Activated T-helper 1 cell treated with anti-CD3 and anti-CD28 coated beads, Interleukin-12 subunit alpha, Interleukin-12 subunit beta, Interleukin-2, Interleukin-4 antibody, amounts not matched to agents 30 ng/mL and 10 ng/mL and 1 ng/mL, durations not matched to agents 14 hours and 24 hours and 36 hours (primary cell): ENCODE measurements around the gene BLOC1S6. TPM values are rescaled to one million over a fixed set of nuclear protein-coding genes. Genes with fewer than 3 reads are reported as not detected.

Source experiments
- DNase-seq: peaks from one replicate; pipeline ENCODE4 v3.0.0; 2021; ENCODE audit warnings: low spot score
- H3K27ac Mint-ChIP-seq: one replicate; pipeline ENCODE4 v1.8.0; 2021; ENCODE audit warnings: mild to moderate bottlenecking, mixed read lengths
- H3K27me3 Mint-ChIP-seq: one replicate; pipeline ENCODE4 v1.8.0; 2022; ENCODE audit warnings: mild to moderate bottlenecking, moderate library complexity, mixed read lengths; ENCODE audit not compliant: insufficient read depth
- H3K36me3 Mint-ChIP-seq: one replicate; pipeline ENCODE4 v1.8.0; 2021; ENCODE audit warnings: low read depth, mixed read lengths
- H3K4me1 Mint-ChIP-seq: one replicate; pipeline ENCODE4 v1.8.0; 2021; ENCODE audit warnings: low read depth, mixed read lengths
- H3K4me3 Mint-ChIP-seq: one replicate; pipeline ENCODE4 v1.8.0; 2021; ENCODE audit warnings: mild to moderate bottlenecking, moderate library complexity, mixed read lengths
- H3K9me3 Mint-ChIP-seq: one replicate; pipeline ENCODE4 v1.8.0; 2021; ENCODE audit warnings: mixed read lengths
- intact Hi-C: fragments of 100-400 bp; cut with micrococcal nuclease; formaldehyde crosslinking; loops from one replicate; pipeline ENCODE4 v1.15.1; 2024
- total RNA-seq: library from RNA; stranded (reverse); gene quantifications from 2 replicates; pipeline ENCODE4 v1.2.3, GENCODE V29; 2022

Gene BLOC1S6
- total RNA-seq: 50.6 TPM in 2 replicates

DNA sequence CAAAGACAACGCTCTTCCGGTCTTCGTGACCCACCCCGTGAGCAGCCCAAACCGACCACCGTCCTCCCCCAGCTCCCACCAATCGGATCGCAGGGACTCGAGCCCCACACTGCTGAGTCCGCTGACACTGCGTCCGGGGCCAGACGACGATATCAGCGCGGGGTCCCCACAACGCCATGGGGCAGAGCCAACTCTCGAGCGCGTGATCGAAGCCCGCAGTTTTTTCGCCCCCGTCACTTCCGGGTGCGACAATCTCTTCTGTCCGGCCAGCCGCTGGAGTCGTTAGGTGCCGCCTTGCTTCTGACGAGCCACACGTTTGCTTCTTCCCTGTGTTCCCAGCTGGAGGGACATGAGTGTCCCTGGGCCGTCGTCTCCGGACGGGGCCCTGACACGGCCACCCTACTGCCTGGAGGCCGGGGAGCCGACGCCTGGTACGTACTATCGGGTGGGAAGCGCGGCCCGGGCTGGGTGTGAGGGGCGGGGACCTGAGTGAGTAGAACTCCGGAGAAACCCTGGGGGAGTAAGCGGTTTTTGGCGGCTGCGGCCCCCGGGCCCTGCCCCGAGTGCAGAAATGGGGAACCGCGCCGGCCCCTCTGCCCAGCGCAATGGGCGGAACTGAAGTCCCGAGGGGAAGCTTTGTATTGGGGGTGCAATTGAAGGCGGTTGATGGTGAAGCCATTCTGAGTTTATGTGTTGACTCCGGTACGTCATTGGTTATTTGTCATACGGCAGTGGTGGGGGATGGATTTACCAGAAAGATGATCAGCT lies at the start of gene BLOC1S6:
Gene BLOC1S6 (plus strand): TSS at position 285 of the 768 bp plus-strand sequence. CDS start 65 bp downstream, at position 350.
- Mint-ChIP-seq H3K27me3 (no peaks in the 10 kb centered on the region), H3K4me1 (peaks cover 43% of the 10 kb centered on the region), H3K4me3 (peak within 1 kb of the TSS; percentile 100), H3K36me3 (peaks cover 9% of the 10 kb centered on the region), H3K9me3 (no peaks in the 10 kb centered on the region), H3K27ac (peak within 1 kb of the TSS; percentile 100)
- peak; percentile 84 for DNase-seq
- intact Hi-C loops: loop anchor here (1.0 to 10.0 kb wide), 8 partner anchors 26 to 422 kb away; partner anchors contain the start of gene SLC30A4

DNA sequence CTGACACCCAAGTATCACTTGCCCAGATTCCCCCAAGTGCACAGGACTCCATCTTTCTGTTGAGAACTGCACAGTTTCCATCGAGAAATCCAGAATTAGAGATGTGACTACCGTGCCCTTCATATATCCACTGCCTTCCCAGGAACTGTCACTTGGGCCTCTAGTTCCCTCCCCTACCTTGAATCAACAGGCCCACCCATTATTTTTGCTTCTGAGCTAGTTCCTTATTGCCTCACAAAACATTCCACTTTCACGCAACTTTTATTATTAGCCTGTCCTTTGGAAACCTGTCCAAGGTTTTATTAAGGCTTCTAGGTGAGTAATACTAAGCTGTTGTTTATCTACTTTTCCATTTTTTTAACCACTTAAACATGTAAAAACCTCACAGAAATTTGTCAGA lies 47.5 kb upstream of the BLOC1S6 start:
- H3K9me3 Mint-ChIP-seq: no peaks in the 10 kb centered on the region
- no peak overlapping the region for H3K27ac Mint-ChIP-seq
- H3K4me3 Mint-ChIP-seq: no peak overlapping the region
- no peaks in the 10 kb centered on the region for H3K4me1 Mint-ChIP-seq
- intact Hi-C loops: no loop called here
- no peak for DNase-seq
- peaks cover 10% of the 10 kb centered on the region for H3K27me3 Mint-ChIP-seq
- no peaks in the 10 kb centered on the region for H3K36me3 Mint-ChIP-seq

DNA sequence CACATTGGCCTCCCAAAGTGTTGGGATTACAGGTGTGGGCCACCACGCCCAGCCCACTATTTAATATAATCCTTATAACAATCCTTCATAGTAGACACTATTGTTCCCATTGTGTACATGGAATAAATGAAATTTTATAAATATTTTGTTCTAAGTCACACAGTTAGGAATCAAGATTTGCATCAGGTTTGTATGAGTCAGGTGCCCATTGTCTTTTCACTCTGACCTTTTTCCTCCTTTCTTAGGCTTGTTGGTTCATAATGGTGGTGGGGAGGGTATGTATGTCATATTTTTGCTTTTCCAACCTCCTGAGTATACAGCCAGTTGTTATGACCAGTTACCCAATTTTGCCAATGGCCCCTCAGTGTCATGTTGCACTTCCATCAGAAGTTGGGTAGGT lies 46.6 kb upstream of the BLOC1S6 start:
- no peak for DNase-seq
- H3K27me3 Mint-ChIP-seq: peaks cover 11% of the 10 kb centered on the region
- no peak overlapping the region for H3K4me3 Mint-ChIP-seq
- intact Hi-C loops: no loop called here
- H3K4me1 Mint-ChIP-seq: no peaks in the 10 kb centered on the region
- H3K27ac Mint-ChIP-seq: no peak overlapping the region
- H3K9me3 Mint-ChIP-seq: no peaks in the 10 kb centered on the region
- H3K36me3 Mint-ChIP-seq: no peaks in the 10 kb centered on the region

DNA sequence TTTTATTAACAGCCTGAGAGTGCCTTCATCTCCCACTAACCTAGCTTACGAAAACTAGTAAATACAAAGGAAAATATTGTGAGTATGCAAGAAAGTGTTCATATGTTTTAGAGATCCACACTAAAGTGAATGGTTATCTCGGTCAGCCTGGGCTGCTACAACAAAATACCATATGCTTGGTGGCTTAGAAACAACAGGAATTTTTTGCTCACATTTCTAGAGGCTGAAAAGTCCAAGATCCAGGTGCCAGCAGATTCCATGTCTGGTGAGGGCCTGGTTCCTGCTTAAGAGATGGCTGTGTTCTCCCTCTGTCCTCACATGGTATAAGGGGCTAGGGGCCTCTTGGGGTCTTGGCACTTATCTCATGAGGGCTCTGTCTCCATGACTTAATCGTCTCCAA lies 44.1 kb upstream of the BLOC1S6 start:
- intact Hi-C loops: no loop called here
- no peaks in the 10 kb centered on the region for H3K36me3 Mint-ChIP-seq
- no peaks in the 10 kb centered on the region for H3K4me1 Mint-ChIP-seq
- H3K9me3 Mint-ChIP-seq: no peaks in the 10 kb centered on the region
- H3K27ac Mint-ChIP-seq: no peak overlapping the region
- no peak overlapping the region for H3K4me3 Mint-ChIP-seq
- DNase-seq: no peak
- H3K27me3 Mint-ChIP-seq: peaks cover 4% of the 10 kb centered on the region

- Mint-ChIP-seq H3K27me3 (peaks cover 7% of the 10 kb centered on the region), H3K4me3 (no peak overlapping the region), H3K36me3 (no peaks in the 10 kb centered on the region), H3K4me1 (no peaks in the 10 kb centered on the region), H3K9me3 (no peaks in the 10 kb centered on the region), H3K27ac (no peak overlapping the region)
- no peak for DNase-seq
- intact Hi-C loops: no loop called here
Observed at GRCh38 chr15:45544266-45545023, 42.7 kb upstream of the BLOC1S6 start.

DNA sequence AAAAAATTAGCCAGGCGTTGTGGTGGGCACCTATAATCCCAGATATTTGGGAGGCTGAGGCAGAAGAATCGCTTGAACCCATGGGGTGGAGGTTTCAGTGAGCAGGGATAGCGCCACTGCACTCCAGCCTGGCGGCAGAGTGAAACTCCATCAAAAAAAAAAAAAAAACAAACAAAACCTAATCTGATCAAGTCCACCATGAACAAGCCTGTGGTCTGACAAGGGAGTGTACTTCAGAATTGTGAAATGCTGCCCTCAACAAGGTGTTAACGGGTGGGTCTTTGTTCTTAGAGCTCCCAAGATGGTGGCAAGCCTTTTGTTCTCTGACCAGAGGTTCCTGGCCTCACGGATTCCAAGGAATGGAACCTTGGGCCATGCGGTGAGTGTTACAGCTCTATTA lies 40.4 kb upstream of the BLOC1S6 start:
- Mint-ChIP-seq H3K4me3 (no peak overlapping the region), H3K27ac (no peak overlapping the region), H3K4me1 (no peaks in the 10 kb centered on the region), H3K36me3 (no peaks in the 10 kb centered on the region), H3K27me3 (peaks cover 7% of the 10 kb centered on the region), H3K9me3 (no peaks in the 10 kb centered on the region)
- intact Hi-C loops: no loop called here
- no peak for DNase-seq

- Mint-ChIP-seq H3K36me3 (no peaks in the 10 kb centered on the region), H3K4me3 (no peak overlapping the region), H3K9me3 (no peaks in the 10 kb centered on the region), H3K4me1 (no peaks in the 10 kb centered on the region), H3K27me3 (peaks cover 7% of the 10 kb centered on the region), H3K27ac (no peak overlapping the region)
- DNase-seq: no peak
- intact Hi-C loops: no loop called here
Observed at GRCh38 chr15:45548753-45549520, 38.2 kb upstream of the BLOC1S6 start.

DNA sequence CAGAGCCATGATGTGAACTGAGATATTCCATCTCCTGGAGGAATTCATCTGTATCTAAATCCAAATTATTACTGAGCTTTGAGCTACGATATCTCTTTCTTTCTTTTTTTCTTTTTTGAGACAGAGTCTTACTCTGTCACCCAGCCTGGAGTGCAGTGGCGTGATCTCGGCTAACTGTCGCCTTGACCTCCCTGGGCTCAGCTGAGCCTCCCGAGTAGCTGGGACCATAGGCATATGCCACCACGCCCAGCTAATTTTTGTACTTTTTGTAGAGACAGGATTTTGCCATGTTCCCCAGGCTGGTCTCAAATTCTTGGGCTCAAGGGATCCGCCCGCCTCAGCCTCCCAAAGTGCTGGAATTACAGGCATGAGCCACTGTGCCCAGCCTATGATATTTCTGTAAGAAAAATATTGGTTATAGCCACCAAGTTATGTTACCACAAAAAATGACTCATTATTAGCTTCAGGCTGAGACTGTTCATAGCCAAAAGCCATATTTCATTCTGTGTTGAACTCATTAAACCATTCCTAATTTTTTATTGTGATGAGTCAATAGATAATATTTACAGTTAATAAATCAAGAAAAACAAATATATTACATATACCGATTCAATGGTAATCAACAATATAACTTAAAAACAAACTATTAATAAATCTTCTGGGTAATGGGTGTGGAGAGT lies 37.5 kb upstream of the BLOC1S6 start:
- intact Hi-C loops: no loop called here
- no peak overlapping the region for H3K27ac Mint-ChIP-seq
- H3K27me3 Mint-ChIP-seq: peaks cover 5% of the 10 kb centered on the region
- no peaks in the 10 kb centered on the region for H3K9me3 Mint-ChIP-seq
- H3K4me3 Mint-ChIP-seq: no peak overlapping the region
- no peaks in the 10 kb centered on the region for H3K36me3 Mint-ChIP-seq
- DNase-seq: no peak
- no peaks in the 10 kb centered on the region for H3K4me1 Mint-ChIP-seq

DNA sequence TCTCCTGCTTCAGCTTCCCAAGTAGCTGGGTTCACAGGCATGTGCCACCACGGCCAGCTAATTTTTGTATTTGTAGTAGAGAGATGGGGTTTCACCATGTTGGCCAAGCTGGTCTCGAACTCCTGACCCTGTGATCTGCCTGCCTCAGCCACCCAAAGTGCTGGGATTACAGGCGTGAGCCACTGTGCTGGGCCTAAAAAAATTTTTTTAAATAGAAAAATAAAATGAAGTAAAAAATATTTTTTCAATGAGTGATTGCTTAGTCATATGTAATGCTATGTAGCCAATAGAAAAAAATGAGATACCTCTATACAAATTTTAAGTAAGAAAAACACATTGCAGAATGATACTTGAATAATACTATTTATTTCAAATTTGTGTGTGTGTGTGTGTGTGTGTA lies 36.7 kb upstream of the BLOC1S6 start:
- intact Hi-C loops: no loop called here
- Mint-ChIP-seq H3K9me3 (no peaks in the 10 kb centered on the region), H3K27me3 (peaks cover 7% of the 10 kb centered on the region), H3K4me1 (no peaks in the 10 kb centered on the region), H3K27ac (no peak overlapping the region), H3K4me3 (no peak overlapping the region), H3K36me3 (no peaks in the 10 kb centered on the region)
- no peak for DNase-seq

DNA sequence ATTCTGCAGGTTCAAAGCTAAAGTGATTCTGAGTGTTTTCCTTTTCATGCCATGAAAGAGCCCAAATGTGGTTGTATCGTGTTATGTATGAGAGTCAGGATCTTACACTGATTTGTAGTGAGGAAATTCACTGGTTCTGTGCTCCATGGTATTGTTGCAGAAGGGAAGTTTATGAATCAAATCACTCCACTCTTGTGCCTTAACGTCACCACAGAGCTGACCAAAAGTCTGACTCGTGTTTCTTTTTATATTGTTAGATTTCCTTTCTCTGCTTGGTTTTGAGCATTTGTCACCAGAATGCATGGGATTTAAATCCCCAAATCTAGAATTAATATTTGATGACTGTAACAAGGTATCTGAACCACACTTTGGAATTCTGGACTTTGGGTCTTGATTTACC lies 35.5 kb upstream of the BLOC1S6 start:
- no peak for DNase-seq
- no peak overlapping the region for H3K27ac Mint-ChIP-seq
- peaks cover 11% of the 10 kb centered on the region for H3K27me3 Mint-ChIP-seq
- no peaks in the 10 kb centered on the region for H3K9me3 Mint-ChIP-seq
- H3K4me1 Mint-ChIP-seq: no peaks in the 10 kb centered on the region
- no peaks in the 10 kb centered on the region for H3K36me3 Mint-ChIP-seq
- intact Hi-C loops: no loop called here
- no peak overlapping the region for H3K4me3 Mint-ChIP-seq

DNA sequence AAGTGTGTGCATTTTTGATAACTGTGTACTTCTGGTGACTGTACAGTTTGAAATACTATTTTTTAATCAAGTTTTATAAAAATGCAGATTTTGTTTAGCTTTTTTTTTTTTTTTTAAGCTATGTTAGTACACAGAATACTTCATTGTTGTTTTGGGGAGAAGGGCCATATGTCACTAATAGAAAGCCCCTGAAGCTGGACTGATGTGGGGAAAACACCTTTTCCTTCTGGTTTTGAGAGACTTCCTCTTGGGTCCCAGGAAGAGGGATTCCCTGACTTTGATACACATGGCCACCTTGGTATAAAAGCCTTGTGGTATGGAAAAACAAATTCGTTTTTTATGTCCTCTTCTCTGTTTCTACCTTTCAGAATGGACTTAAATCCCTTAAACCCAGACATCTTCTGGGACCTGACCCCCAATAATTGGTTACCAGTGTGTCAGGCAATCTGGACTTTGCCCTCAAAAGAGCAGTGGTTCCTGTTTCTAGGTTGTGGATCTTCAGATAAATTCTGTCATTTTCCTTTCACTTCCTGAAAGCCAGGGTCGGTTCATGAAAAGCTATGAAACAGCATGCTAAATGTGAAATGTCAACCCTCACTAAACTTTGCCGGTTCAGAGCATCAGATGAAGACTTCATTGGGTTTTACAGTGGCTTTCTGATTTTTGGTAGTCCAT lies 31.1 kb upstream of the BLOC1S6 start:
- Mint-ChIP-seq H3K9me3 (no peaks in the 10 kb centered on the region), H3K4me1 (no peaks in the 10 kb centered on the region), H3K36me3 (no peaks in the 10 kb centered on the region), H3K27me3 (peaks cover 21% of the 10 kb centered on the region), H3K27ac (no peak overlapping the region), H3K4me3 (no peak overlapping the region)
- intact Hi-C loops: no loop called here
- no peak for DNase-seq

- no peak for DNase-seq
- no peaks in the 10 kb centered on the region for H3K9me3 Mint-ChIP-seq
- no peak overlapping the region for H3K4me3 Mint-ChIP-seq
- H3K36me3 Mint-ChIP-seq: no peaks in the 10 kb centered on the region
- no peak overlapping the region for H3K27ac Mint-ChIP-seq
- peaks cover 22% of the 10 kb centered on the region for H3K27me3 Mint-ChIP-seq
- no peaks in the 10 kb centered on the region for H3K4me1 Mint-ChIP-seq
- intact Hi-C loops: no loop called here
Observed at GRCh38 chr15:45572617-45573016, 14.6 kb upstream of the BLOC1S6 start.
